Memory B cell (primary cell): ENCODE measurements around the gene ARHGAP12.

Experiments used
- ATAC-seq: fragments of 150-1000 bp; cut with Tn5 transposase; 2 replicates; pipeline ENCODE4 v1.10.0; 2021; ENCODE audit warnings: low read depth, mild to moderate bottlenecking, moderate library complexity
- DNase-seq, 2 donors: peaks; one replicate each; pipeline ENCODE4 v3.0.0; 2022; ENCODE audit warnings: low spot score in 2 of 2
- H3K27ac Mint-ChIP-seq: one replicate; pipeline ENCODE4 v1.8.0; 2022; ENCODE audit warnings: mild to moderate bottlenecking, moderate library complexity, mixed read lengths
- H3K27me3 Mint-ChIP-seq: one replicate; pipeline ENCODE4 v1.8.0; 2022; ENCODE audit warnings: mixed read lengths
- H3K36me3 Mint-ChIP-seq: one replicate; pipeline ENCODE4 v1.8.0; 2022; ENCODE audit warnings: mild to moderate bottlenecking, mixed read lengths
- H3K4me1 Mint-ChIP-seq: one replicate; pipeline ENCODE4 v1.8.0; 2022; ENCODE audit warnings: mixed read lengths
- H3K4me3 Mint-ChIP-seq: one replicate; pipeline ENCODE4 v1.8.0; 2022; ENCODE audit warnings: mild to moderate bottlenecking, moderate library complexity, mixed read lengths
- H3K9me3 Mint-ChIP-seq: one replicate; pipeline ENCODE4 v1.8.0; 2022; ENCODE audit warnings: mixed read lengths

The ARHGAP12 gene

DNA sequence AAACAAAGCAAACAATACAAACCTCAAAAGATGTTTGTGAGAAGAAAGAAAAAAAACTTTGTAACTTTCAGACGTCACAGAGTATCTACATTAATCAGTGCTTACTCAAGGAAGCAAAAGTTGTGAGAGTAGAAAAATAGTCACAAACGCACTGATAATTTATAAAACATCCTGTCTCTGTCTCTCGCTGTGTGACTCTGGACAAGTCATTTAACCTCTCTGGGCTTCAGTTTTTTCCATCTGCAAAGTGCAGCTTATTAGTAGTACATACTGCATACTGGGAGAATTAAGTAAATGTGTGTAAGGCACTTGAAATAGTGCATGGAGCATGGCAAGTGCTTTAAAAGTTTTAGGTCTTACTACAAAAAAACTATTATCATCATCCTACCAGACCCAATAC, 3.8 kb downstream of the ARHGAP12 start:
- H3K36me3 Mint-ChIP-seq = no peaks in the 10 kb centered on the region
- DNase-seq (no peak), ATAC-seq (no peak)
- H3K4me3 Mint-ChIP-seq = no peak overlapping the region
- H3K4me1 Mint-ChIP-seq = peaks cover 32% of the 10 kb centered on the region
- H3K27ac Mint-ChIP-seq = no peak overlapping the region
- H3K27me3 Mint-ChIP-seq = no peaks in the 10 kb centered on the region
- no peaks in the 10 kb centered on the region for H3K9me3 Mint-ChIP-seq

DNA sequence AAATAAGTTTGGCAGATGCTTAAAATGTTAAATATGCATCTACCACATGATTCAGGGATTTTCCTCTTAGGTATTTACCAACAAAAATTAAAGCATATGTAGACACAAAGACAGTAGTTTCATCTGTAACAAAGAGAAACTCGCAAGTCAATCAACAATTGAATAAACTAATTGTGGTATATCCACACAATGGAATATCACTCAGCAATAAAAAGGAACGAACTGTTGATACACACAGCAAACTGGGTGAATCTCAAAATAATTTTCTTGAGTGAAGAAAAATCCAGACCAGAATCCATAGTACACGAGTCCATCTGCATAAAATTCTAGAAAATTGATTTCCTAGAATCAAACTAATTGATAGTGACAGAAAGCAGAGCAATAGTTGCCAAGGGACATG, 5.2 kb downstream of the ARHGAP12 start:
- Mint-ChIP-seq H3K4me1 (peaks cover 32% of the 10 kb centered on the region), H3K27ac (no peak overlapping the region)
- ATAC-seq = no peak

DNA sequence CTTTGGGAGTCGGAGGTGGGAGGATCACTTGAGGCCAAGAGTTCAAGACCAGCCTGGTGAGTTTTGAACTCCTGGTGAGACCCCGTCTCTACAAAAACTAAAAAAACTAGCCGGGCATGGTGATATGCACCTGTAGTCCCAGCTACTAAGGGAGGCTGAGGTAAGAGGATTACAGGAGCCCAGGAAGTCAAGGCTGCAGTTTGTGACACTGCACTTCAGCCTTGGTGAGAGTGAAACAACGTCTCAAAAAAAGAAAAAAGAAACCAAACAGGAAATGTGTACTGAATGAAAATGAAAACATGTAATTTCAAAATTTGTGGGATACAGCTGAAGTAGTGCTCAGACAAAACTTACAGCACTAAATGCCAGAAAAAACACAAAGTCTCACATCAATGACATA, 7.6 kb downstream of the ARHGAP12 start:
- Mint-ChIP-seq H3K9me3 (no peaks in the 10 kb centered on the region), H3K4me3 (no peak overlapping the region), H3K36me3 (no peaks in the 10 kb centered on the region), H3K27ac (no peak overlapping the region), H3K4me1 (peaks cover 26% of the 10 kb centered on the region), H3K27me3 (no peaks in the 10 kb centered on the region)
- no peak for DNase-seq
- no peak for ATAC-seq

More for the DNA sequence above, 5.2 kb downstream of the ARHGAP12 start:
- DNase-seq = no peak
- Mint-ChIP-seq H3K36me3 (no peaks in the 10 kb centered on the region), H3K9me3 (no peaks in the 10 kb centered on the region), H3K4me3 (no peak overlapping the region), H3K27me3 (no peaks in the 10 kb centered on the region)

DNA sequence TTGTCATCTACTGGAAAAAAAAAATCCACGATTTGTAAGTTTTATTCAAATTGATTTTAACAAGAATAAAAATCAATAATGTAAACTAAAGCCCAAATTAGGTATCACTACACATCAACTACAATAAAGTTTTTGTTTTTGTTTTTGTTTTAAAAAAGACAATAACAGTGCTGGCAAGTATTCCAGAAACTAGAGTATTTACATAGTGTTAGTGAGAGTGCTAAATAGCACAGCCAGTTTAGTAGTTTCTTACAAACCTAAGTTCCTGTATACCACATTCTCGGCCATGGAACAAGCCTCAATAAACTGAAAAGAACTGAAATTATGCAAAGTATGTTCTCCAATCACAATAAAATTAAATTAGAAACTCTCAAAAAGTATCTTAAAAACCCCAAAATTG, 8.1 kb downstream of the ARHGAP12 start:
- Mint-ChIP-seq H3K36me3 (no peaks in the 10 kb centered on the region), H3K4me1 (peaks cover 26% of the 10 kb centered on the region), H3K9me3 (no peaks in the 10 kb centered on the region), H3K27me3 (no peaks in the 10 kb centered on the region), H3K4me3 (no peak overlapping the region), H3K27ac (no peak overlapping the region)
- ATAC-seq = no peak
- no peak for DNase-seq

DNA sequence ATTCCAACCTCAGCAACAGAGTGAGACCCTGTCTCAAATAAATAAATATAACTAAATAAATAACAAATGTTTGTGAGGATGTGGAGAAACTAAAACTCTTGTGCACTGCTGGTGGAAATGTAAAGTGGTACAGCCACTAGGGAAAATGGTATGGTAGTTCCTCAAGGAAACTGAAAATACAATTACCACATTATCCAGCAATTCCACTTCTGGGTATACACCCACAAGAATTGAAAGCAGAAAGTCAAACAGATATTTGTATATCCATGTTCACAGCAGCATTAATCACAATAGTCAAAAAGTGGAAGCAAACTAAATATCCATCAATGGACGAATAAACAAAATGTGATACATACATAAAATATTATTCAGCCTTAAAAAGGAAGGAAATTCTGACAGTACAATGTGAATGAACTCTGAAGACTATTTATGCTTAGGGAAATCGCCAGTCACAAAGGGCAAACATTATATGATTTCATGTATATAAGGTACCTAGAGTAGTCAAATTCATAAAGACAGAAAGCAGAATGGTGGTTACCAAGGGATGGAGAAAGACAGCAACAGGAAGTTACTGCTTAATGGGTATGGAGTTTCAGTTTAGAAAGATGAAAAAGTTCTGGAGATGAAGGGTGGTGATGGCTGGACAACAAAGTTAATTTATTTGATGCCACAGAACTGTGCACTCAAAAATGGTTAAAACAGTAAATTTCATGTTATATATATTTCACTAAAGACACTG, 9.8 kb downstream of the ARHGAP12 start:
- H3K27me3 Mint-ChIP-seq = no peaks in the 10 kb centered on the region
- H3K4me1 Mint-ChIP-seq = peaks cover 24% of the 10 kb centered on the region
- no peaks in the 10 kb centered on the region for H3K36me3 Mint-ChIP-seq
- H3K4me3 Mint-ChIP-seq = no peak overlapping the region
- no peaks in the 10 kb centered on the region for H3K9me3 Mint-ChIP-seq
- DNase-seq (no peak), ATAC-seq (no peak)
- no peak overlapping the region for H3K27ac Mint-ChIP-seq

DNA sequence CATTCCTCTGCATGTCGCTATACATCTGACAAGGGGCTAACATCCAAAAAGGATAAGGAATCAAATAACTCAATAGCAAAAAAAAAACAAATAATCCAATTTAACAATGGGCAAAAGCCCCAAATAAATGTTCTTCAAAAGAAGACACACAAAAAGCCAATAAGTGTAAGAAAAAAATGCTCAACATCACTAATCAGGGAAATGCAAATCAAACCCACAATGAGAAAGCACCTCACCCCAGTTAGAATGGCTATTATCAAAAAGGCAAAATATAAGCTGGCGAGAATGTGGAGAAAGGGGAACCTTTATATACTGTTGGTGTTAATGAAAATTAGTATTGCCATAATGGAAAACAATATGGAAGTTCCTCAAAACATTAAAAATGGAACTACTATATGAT, 14.3 kb downstream of the ARHGAP12 start:
- Mint-ChIP-seq H3K27ac (no peak overlapping the region), H3K4me1 (peaks cover 41% of the 10 kb centered on the region), H3K4me3 (no peak overlapping the region), H3K27me3 (no peaks in the 10 kb centered on the region), H3K36me3 (peaks cover 8% of the 10 kb centered on the region), H3K9me3 (no peaks in the 10 kb centered on the region)
- ATAC-seq (peak; percentile 66), DNase-seq (no peak)

DNA sequence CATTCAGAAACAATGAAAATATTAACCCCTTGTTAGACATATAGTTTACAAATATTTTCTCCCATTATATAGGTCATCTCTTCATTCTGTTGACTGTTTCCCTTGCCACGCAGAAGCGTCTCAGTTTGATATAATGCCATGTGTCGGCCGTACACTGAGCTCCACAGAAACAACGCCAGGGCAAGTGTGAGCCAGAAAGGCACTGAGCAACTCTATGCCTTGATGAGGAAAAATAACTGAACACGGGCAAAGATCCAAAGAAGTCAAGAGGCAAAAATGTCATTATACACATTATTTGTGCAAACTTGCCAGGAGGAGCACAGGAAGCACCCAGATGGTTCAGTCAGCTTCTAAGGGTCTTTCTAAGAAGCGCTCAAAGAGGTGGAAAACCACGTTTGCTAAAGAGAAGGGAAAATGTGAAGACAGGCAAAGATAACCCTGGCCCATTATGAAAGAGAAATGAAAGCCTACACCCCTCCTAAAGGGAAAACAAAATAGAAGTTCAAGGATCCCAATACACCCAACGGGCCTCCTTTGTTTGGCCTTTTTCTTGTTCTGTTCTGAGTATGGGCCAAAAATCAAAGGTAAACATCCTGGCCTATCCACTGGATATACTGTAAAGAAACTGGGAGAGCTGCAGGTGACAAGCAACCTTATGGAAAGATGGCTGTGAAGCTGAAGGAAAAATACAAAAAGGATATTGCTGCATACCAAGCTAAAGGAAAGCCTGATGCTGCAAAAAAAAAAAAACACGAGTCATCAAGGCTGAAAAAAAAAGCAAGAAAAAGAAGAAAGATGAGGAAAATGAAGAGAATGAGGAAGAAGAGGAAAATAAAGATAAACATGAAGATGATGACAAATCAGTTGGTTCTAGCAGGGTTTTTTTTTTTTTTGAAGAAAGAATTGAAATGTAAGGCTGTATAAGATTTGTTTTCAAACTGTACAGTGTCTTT, 15.5 kb downstream of the ARHGAP12 start:
- ATAC-seq (no peak), DNase-seq (no peak)
- H3K27me3 Mint-ChIP-seq = no peaks in the 10 kb centered on the region
- peak overlapping the region; percentile 46 for H3K27ac Mint-ChIP-seq
- H3K4me1 Mint-ChIP-seq = peaks cover 40% of the 10 kb centered on the region
- H3K36me3 Mint-ChIP-seq = peaks cover 20% of the 10 kb centered on the region
- H3K4me3 Mint-ChIP-seq = no peak overlapping the region
- H3K9me3 Mint-ChIP-seq = no peaks in the 10 kb centered on the region

DNA sequence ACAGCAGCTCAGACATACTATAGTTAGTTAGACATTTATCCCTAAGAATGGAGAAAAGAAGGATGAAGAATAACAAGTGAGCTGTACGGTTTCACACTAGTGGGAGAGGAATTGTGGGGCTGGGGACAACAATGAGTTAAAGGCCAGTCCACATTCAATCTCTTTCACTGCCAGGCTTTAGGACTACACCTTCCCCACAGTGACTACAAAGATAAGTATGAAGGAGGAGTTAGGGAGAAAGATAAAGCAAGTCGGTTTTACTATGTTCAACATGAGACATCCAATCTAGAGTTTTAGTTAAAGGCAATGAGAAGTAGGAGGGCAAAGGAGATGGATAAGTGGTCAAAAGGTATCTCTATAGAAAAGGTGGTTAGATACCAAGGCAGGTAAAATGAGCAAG, 16.3 kb downstream of the ARHGAP12 start:
- DNase-seq = no peak
- Mint-ChIP-seq H3K27ac (no peak overlapping the region), H3K36me3 (peaks cover 22% of the 10 kb centered on the region), H3K4me1 (peaks cover 39% of the 10 kb centered on the region), H3K27me3 (no peaks in the 10 kb centered on the region), H3K9me3 (no peaks in the 10 kb centered on the region), H3K4me3 (no peak overlapping the region)
- no peak for ATAC-seq

DNA sequence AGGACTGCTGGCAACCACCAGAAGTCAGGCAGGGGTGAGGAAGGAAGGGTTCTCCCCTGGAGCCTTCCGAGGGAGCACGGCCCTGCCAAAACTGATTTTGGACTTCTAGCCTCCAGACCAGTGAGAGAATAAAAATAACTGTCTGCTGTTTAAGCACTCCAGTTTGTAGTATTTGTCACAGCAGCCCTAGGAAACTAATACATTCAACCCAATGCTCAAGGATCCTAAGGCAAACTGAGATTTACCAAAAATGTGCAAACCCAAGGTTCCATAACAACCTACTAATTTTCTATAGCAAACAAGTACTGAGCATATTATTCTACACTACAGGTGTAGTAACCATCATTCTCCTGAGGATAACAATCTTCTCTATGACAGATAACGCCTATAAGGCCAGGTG, 18.6 kb downstream of the ARHGAP12 start:
- no peak for DNase-seq
- peaks cover 33% of the 10 kb centered on the region for H3K36me3 Mint-ChIP-seq
- no peak overlapping the region for H3K27ac Mint-ChIP-seq
- H3K9me3 Mint-ChIP-seq = no peaks in the 10 kb centered on the region
- ATAC-seq = no peak
- H3K4me1 Mint-ChIP-seq = peaks cover 44% of the 10 kb centered on the region
- no peaks in the 10 kb centered on the region for H3K27me3 Mint-ChIP-seq
- no peak overlapping the region for H3K4me3 Mint-ChIP-seq

DNA sequence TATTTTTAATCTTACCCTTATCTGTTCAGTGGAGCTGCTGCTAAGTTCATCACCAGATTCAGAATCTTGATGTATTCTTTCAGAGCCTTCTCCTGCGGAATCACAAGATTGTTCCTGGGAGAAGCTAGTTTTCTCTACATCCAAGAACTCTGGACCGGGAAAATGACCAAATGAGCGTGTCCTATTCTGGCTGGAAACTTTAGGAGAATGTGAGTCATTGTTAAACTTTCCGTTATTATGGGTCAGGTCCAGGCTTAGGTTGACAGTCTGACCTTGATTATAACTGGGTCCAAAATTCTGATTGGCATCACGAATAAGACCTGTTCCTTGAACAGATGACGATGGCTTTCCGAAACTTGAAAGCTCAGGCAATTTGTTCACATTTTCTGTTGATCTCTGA, 20.5 kb downstream of the ARHGAP12 start:
- no peak for ATAC-seq
- peaks cover 39% of the 10 kb centered on the region for H3K4me1 Mint-ChIP-seq
- no peak for DNase-seq
- H3K4me3 Mint-ChIP-seq = no peak overlapping the region
- no peaks in the 10 kb centered on the region for H3K9me3 Mint-ChIP-seq
- H3K27me3 Mint-ChIP-seq = no peaks in the 10 kb centered on the region
- peaks cover 37% of the 10 kb centered on the region for H3K36me3 Mint-ChIP-seq
- H3K27ac Mint-ChIP-seq = no peak overlapping the region

DNA sequence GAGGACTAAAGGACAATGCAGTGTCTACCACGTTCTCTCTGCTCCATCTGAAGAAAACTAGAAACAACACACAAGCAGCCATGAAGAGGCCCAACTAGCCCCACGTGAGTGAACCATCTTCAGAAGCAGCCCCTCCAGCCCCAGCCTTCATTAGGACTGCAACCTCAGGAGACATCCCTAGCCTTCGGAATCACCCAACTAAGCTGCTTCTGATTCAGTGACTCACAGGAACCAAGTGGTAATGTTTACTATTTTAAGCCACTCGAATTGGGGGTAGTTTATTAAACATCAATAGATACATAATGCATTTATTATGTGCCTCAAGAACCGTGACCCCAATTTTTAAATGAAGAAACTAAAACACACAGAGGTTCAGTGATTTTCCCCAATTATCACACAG, 22.6 kb downstream of the ARHGAP12 start:
- no peak overlapping the region for H3K27ac Mint-ChIP-seq
- DNase-seq = no peak
- H3K36me3 Mint-ChIP-seq = peaks cover 40% of the 10 kb centered on the region
- no peak for ATAC-seq
- no peak overlapping the region for H3K4me3 Mint-ChIP-seq
- H3K4me1 Mint-ChIP-seq = peaks cover 26% of the 10 kb centered on the region
- H3K27me3 Mint-ChIP-seq = no peaks in the 10 kb centered on the region
- H3K9me3 Mint-ChIP-seq = peaks cover 2% of the 10 kb centered on the region

DNA sequence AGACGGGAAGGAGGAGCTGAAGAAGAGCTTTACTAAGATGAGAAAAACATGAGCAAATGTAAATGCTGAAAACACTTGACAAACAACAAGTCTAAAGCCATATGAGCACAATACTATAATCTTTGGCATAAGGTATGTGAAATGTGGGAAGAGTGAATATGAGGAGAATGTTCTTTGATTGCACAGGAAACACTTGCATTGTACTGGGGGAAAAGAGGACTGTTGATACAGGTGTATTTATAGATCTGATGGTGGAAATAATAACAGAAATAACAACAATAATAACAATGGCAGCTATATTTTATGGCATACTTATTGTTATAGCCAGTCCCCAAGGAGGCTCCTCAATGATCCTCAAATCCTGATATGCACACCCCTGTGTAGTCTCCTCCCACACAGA, 23.0 kb downstream of the ARHGAP12 start:
- Mint-ChIP-seq H3K4me1 (peaks cover 25% of the 10 kb centered on the region), H3K27me3 (no peaks in the 10 kb centered on the region), H3K36me3 (peaks cover 44% of the 10 kb centered on the region), H3K27ac (no peak overlapping the region), H3K4me3 (no peak overlapping the region), H3K9me3 (peaks cover 2% of the 10 kb centered on the region)
- ATAC-seq (no peak), DNase-seq (no peak)

DNA sequence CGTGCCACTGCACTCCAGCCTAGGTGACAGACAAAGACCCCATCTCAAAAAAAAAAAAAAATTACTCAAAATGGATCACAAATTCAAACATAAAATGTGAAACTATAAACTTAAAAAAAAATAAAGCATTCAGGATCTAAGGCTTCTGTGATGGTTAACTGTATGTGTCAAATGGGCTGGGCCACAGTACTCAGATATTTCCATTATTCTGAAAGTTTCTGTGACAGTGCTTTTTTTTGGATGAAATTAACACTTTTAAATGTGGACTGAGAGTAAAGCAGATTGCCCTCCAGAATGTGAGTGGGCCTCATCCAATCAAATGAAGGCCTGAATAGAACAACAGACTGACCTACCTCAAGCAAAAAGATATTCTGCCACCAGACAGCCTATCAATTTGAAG, 26.0 kb downstream of the ARHGAP12 start:
- H3K4me3 Mint-ChIP-seq = no peak overlapping the region
- H3K36me3 Mint-ChIP-seq = peaks cover 35% of the 10 kb centered on the region
- no peaks in the 10 kb centered on the region for H3K27me3 Mint-ChIP-seq
- H3K9me3 Mint-ChIP-seq = peaks cover 2% of the 10 kb centered on the region
- DNase-seq = no peak
- H3K27ac Mint-ChIP-seq = no peak overlapping the region
- no peak for ATAC-seq
- H3K4me1 Mint-ChIP-seq = peaks cover 33% of the 10 kb centered on the region

DNA sequence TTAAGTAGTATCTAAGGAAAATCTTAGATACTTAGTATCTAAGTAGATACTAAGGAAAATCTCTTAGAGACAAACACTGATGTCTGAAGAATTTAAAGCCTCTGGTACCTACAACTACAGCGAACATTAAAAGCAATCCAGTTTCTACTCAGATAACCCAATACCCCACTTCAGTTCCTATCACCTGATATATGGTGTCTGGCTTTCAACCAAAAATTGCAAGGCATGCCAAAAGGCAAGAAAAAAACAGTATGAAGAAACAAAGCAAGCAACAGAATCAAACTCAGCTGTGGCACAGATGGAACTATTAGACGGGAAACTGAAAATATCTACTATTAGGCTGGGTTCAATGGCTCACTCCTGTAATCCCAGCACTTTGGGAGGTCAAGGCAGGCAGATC, 31.1 kb downstream of the ARHGAP12 start:
- H3K36me3 Mint-ChIP-seq = peaks cover 21% of the 10 kb centered on the region
- H3K4me3 Mint-ChIP-seq = no peak overlapping the region
- peaks cover 2% of the 10 kb centered on the region for H3K9me3 Mint-ChIP-seq
- H3K4me1 Mint-ChIP-seq = peaks cover 34% of the 10 kb centered on the region
- ATAC-seq (no peak), DNase-seq (no peak)
- no peak overlapping the region for H3K27ac Mint-ChIP-seq
- H3K27me3 Mint-ChIP-seq = no peaks in the 10 kb centered on the region
